H9 (cell line): Measurements from ENCODE around the gene PRPF19. TPM values are rescaled to one million over a fixed set of nuclear protein-coding genes. Genes with fewer than 3 reads are reported as not detected.

ENCODE experiments used
- DNase-seq: peaks from one replicate; pipeline ENCODE4 v3.0.0-alpha.2; 2017
- H2AFZ ChIP-seq: one replicate; pipeline ENCODE4 v1.6.1; 2013; ENCODE audit warnings: mild to moderate bottlenecking, low read length, control low read depth, moderate library complexity
- H2AK5ac ChIP-seq: 2 replicates; pipeline ENCODE4 v1.6.1; 2013; ENCODE audit warnings: low read length, control low read depth, mixed read lengths; ENCODE audit not compliant: insufficient read length
- H2BK120ac ChIP-seq: one replicate; pipeline ENCODE4 v1.6.1; 2013; ENCODE audit warnings: low read depth, mild to moderate bottlenecking, low read length, control low read depth, inconsistent platforms; ENCODE audit not compliant: poor library complexity, severe bottlenecking
- H2BK12ac ChIP-seq: 2 replicates; pipeline ENCODE4 v1.6.1; 2013; ENCODE audit warnings: low read length, control low read depth, mixed read lengths, low read depth; ENCODE audit not compliant: insufficient read length
- H2BK15ac ChIP-seq: 2 replicates; pipeline ENCODE4 v1.6.1; 2013; ENCODE audit warnings: low read depth, low read length, control low read depth
- H2BK20ac ChIP-seq: one replicate; pipeline ENCODE4 v1.6.1; 2013; ENCODE audit warnings: low read depth, mild to moderate bottlenecking, low read length, control low read depth, inconsistent platforms; ENCODE audit not compliant: poor library complexity, severe bottlenecking
- H2BK5ac ChIP-seq: 2 replicates; pipeline ENCODE4 v1.6.1; 2013; ENCODE audit warnings: low read length, control low read depth, mixed read lengths; ENCODE audit not compliant: insufficient read length
- H3K14ac ChIP-seq: 2 replicates; pipeline ENCODE4 v1.6.1; 2013; ENCODE audit warnings: low read length, control low read depth; ENCODE audit not compliant: insufficient read depth
- H3K18ac ChIP-seq: 2 replicates; pipeline ENCODE4 v1.6.1; 2013; ENCODE audit warnings: low read depth, mild to moderate bottlenecking, mixed read lengths, low read length, control low read depth; ENCODE audit not compliant: insufficient read length
- H3K23ac ChIP-seq: 2 replicates; pipeline ENCODE4 v1.6.1; 2013; ENCODE audit warnings: low read length, control low read depth, mixed read lengths, low read depth; ENCODE audit not compliant: insufficient read length
- H3K23me2 ChIP-seq: 2 replicates; pipeline ENCODE4 v1.6.1; 2013; ENCODE audit warnings: low read depth, mild to moderate bottlenecking, mixed read lengths, low read length, control low read depth; ENCODE audit not compliant: insufficient read length, poor library complexity, severe bottlenecking
- H3K27ac ChIP-seq: 2 replicates; pipeline ENCODE4 v1.5.1; 2013; ENCODE audit warnings: low read length, control low read depth, mixed read lengths, low read depth; ENCODE audit not compliant: insufficient read length
- H3K27me3 ChIP-seq: 2 replicates; pipeline ENCODE4 v1.6.1; 2013; ENCODE audit warnings: low read length, control low read depth, inconsistent platforms; ENCODE audit not compliant: insufficient read depth
- H3K4ac ChIP-seq: 2 replicates; pipeline ENCODE4 v1.6.1; 2013; ENCODE audit warnings: low read depth, mild to moderate bottlenecking, control low read depth, inconsistent platforms, low read length, moderate library complexity
- H3K4me1 ChIP-seq: 2 replicates; pipeline ENCODE4 v1.6.1; 2013; ENCODE audit warnings: low read length, control low read depth, inconsistent platforms; ENCODE audit not compliant: insufficient read depth
- H3K4me2 ChIP-seq: 2 replicates; pipeline ENCODE4 v1.6.1; 2013; ENCODE audit warnings: low read length, control low read depth, mixed read lengths; ENCODE audit not compliant: insufficient read length, insufficient read depth
- H3K56ac ChIP-seq: 2 replicates; pipeline ENCODE4 v1.6.1; 2013; ENCODE audit warnings: low read depth, mild to moderate bottlenecking, mixed read lengths, low read length, control low read depth; ENCODE audit not compliant: insufficient read length
- H3K79me1 ChIP-seq: 2 replicates; pipeline ENCODE4 v1.6.1; 2013; ENCODE audit warnings: low read depth, mild to moderate bottlenecking, moderate library complexity, low read length, control low read depth, inconsistent platforms; ENCODE audit not compliant: insufficient read depth, poor library complexity, severe bottlenecking
- H3K79me2 ChIP-seq: 2 replicates; pipeline ENCODE4 v1.6.1; 2013; ENCODE audit warnings: low read length, control low read depth, inconsistent platforms; ENCODE audit not compliant: insufficient read depth
- H3K9ac ChIP-seq: 2 replicates; pipeline ENCODE4 v1.6.1; 2013; ENCODE audit warnings: low read length, control low read depth, mixed read lengths; ENCODE audit not compliant: insufficient read length; ENCODE audit errors: extremely low read depth
- H3K9me3 ChIP-seq: one replicate; pipeline ENCODE4 v1.6.1; 2013; ENCODE audit warnings: low read depth, low read length, inconsistent platforms; ENCODE audit not compliant: control insufficient read depth
- H3T11ph ChIP-seq: one replicate; pipeline ENCODE4 v1.6.1; 2013; ENCODE audit warnings: mild to moderate bottlenecking, low read length, control low read depth, inconsistent platforms
- H4K20me1 ChIP-seq: one replicate; pipeline ENCODE4 v1.6.1; 2013; ENCODE audit not compliant: control insufficient read depth, insufficient read length, insufficient read depth
- H4K5ac ChIP-seq: 2 replicates; pipeline ENCODE4 v1.6.1; 2013; ENCODE audit warnings: low read depth, mild to moderate bottlenecking, mixed read lengths, low read length, control low read depth; ENCODE audit not compliant: insufficient read length
- H4K8ac ChIP-seq: replicated peaks from 2 replicates; pipeline ENCODE4 v1.6.1; 2013; ENCODE audit warnings: low read length, control low read depth, mixed read lengths, low read depth; ENCODE audit not compliant: insufficient read length
- H4K91ac ChIP-seq: 2 replicates; pipeline ENCODE4 v1.6.1; 2013; ENCODE audit warnings: low read depth, mild to moderate bottlenecking, moderate library complexity, mixed read lengths, low read length, control low read depth; ENCODE audit not compliant: insufficient read length
- H3K27ac Mint-ChIP-seq, 3 experiments: 2 replicates in 2 of 3; 3 replicates in 1 of 3; pipeline ENCODE4 v1.8.0; 2020 to 2021; ENCODE audit warnings: mixed read lengths in 3 of 3, mild to moderate bottlenecking in 1 of 3, moderate library complexity in 1 of 3
- H3K27me3 Mint-ChIP-seq: 2 replicates; pipeline ENCODE4 v1.8.0; 2021; ENCODE audit warnings: low read depth, mild to moderate bottlenecking, moderate library complexity, mixed read lengths
- H3K36me3 Mint-ChIP-seq, 3 experiments: 2 replicates in 2 of 3; 3 replicates in 1 of 3; pipeline ENCODE4 v1.8.0; 2020 to 2021; ENCODE audit warnings: low read depth in 3 of 3, mixed read lengths in 3 of 3; ENCODE audit not compliant: insufficient read depth in 1 of 3
- H3K4me1 Mint-ChIP-seq, 2 experiments: 2 replicates each; pipeline ENCODE4 v1.8.0; 2020; ENCODE audit warnings: mixed read lengths in 2 of 2
- H3K4me3 Mint-ChIP-seq, 2 experiments: 2 replicates in 1 of 2; 3 replicates in 1 of 2; pipeline ENCODE4 v1.8.0; 2020 to 2021; ENCODE audit warnings: mild to moderate bottlenecking in 2 of 2, mixed read lengths in 2 of 2, moderate library complexity in 1 of 2
- H3K9me3 Mint-ChIP-seq, 2 experiments: 2 replicates in 1 of 2; 3 replicates in 1 of 2; pipeline ENCODE4 v1.8.0; 2020; ENCODE audit warnings: mild to moderate bottlenecking in 2 of 2, mixed read lengths in 2 of 2, moderate library complexity in 1 of 2
- WGBS: extraction: QIAGEN DNeasy Blood & Tissue Kit; methylation state at CpG from one replicate; pipeline ENCODE4 v1.1.7; 2013; ENCODE audit warnings: missing lambda C conversion rate, low lambda C conversion rate, mixed read lengths; ENCODE audit not compliant: insufficient read length; ENCODE audit errors: extremely low coverage; 5-methylcytosine and 5-hydroxymethylcytosine counted together
- total RNA-seq: library from RNA; stranded (reverse); gene quantifications from 2 replicates; pipeline ENCODE4 v1.2.1, GENCODE V29; 2021
- TF ChIP-seq, protein P1 (sequence below): fragments of 200-600 bp; sonication (generic); conservative IDR thresholded peaks from 3 replicates; pipeline ENCODE4 v1.8.0; 2021; ENCODE audit warnings: antibody characterized with exemption, mild to moderate bottlenecking

PRPF19 gene
- total RNA-seq, 1 experiment from 2014 or later, result 130 TPM

DNA sequence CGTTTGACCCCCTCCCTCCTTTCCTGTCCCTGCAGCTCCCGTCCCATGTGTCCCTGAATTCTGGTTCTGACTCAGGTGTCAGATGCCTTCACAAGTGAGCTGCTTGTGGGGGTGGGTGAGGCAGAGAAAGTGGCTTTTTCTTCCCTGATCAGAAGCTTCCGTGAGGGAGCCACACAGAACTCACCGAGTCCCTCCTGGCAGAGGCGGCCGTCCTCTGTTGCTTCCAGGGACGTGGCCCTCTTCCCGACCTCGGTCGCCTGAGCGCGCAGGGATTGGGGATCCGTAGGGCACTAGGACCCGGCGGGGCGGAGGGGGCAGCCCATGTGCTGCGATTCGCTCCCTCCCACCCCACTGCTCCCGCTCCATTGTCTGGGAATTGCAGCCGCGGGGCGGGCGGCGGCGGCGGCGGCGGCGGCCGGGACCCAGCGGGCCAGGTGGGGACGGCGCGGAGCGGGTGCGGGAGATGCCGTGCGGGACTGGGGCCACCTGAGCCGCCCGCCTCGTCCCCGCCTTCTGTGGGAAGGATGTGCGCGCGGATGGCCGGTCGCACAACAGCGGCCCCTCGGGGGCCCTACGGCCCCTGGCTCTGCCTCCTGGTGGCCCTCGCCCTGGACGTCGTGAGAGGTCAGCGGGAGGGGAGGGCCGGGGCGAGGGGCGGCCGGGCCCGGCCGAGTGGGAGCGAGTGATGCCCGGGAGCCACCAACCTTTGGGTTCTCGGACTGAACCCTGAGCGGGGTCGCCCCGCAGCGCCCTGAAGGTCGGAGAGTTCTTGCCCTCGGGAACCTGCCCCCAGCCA is 17.9 kb upstream of the PRPF19 start, which contains the start of gene TMEM132A:
Gene TMEM132A, plus strand, starts transcription at position 351 of the 796 bp plus-strand sequence. Its CDS starts 174 bp downstream, at position 525.
- H3K79me1 ChIP-seq, result no peaks in the 10 kb centered on the region
- H3K79me2 ChIP-seq, result no peaks in the 10 kb centered on the region
- H2BK15ac ChIP-seq, result no peak within 1 kb of the TSS; the same call in 1 of the 2 replicates
- no peak within 1 kb of the TSS for H4K5ac ChIP-seq
- peak; percentile 87 for DNase-seq
- no peak within 1 kb of the TSS for H2AFZ ChIP-seq
- H3T11ph ChIP-seq, result no peak within 1 kb of the TSS
- H3K36me3 Mint-ChIP-seq, result peaks cover 28 to 56% (median 52%) of the 10 kb centered on the region in 3 experiments; a peak in 6 of 7 replicates
- no peak within 1 kb of the TSS for H2BK12ac ChIP-seq
- no peak within 1 kb of the TSS for H2BK5ac ChIP-seq
- H4K91ac ChIP-seq, result no peak within 1 kb of the TSS
- H4K20me1 ChIP-seq, result no peaks in the 10 kb centered on the region
- peak within 1 kb of the TSS; percentile 91 for H3K4me2 ChIP-seq
- H3K4me1 Mint-ChIP-seq, result peaks cover 16 to 21% of the 10 kb centered on the region in 2 experiments
- no peak within 1 kb of the TSS for H4K8ac ChIP-seq
- no peak within 1 kb of the TSS for H2BK20ac ChIP-seq
- no peaks in the 10 kb centered on the region for H3K9me3 Mint-ChIP-seq
- peak within 1 kb of the TSS; percentile 54 for H3K18ac ChIP-seq
- H3K27ac Mint-ChIP-seq, result peak within 1 kb of the TSS in 1 of 3 experiments; percentile 62; a peak in 2 of 7 replicates
- H3K9ac ChIP-seq, result peak within 1 kb of the TSS; percentile 41
- peaks cover 2% of the 10 kb centered on the region; the same call in 1 of the 2 replicates for H3K4me1 ChIP-seq
- H3K27me3 ChIP-seq, result no peaks in the 10 kb centered on the region
- H3K27me3 Mint-ChIP-seq, result peaks cover 7% of the 10 kb centered on the region
- peaks cover 10% of the 10 kb centered on the region for H3K23me2 ChIP-seq
- no peak within 1 kb of the TSS for H2AK5ac ChIP-seq
- no peak within 1 kb of the TSS for H3K56ac ChIP-seq
- no CpG with 5 or more reads among the region's 69 CpGs for WGBS
- H2BK120ac ChIP-seq, result no peak within 1 kb of the TSS
- H3K9me3 ChIP-seq, result no peaks in the 10 kb centered on the region
- H3K23ac ChIP-seq, result no peak within 1 kb of the TSS
- TF ChIP-seq, protein P1, sequence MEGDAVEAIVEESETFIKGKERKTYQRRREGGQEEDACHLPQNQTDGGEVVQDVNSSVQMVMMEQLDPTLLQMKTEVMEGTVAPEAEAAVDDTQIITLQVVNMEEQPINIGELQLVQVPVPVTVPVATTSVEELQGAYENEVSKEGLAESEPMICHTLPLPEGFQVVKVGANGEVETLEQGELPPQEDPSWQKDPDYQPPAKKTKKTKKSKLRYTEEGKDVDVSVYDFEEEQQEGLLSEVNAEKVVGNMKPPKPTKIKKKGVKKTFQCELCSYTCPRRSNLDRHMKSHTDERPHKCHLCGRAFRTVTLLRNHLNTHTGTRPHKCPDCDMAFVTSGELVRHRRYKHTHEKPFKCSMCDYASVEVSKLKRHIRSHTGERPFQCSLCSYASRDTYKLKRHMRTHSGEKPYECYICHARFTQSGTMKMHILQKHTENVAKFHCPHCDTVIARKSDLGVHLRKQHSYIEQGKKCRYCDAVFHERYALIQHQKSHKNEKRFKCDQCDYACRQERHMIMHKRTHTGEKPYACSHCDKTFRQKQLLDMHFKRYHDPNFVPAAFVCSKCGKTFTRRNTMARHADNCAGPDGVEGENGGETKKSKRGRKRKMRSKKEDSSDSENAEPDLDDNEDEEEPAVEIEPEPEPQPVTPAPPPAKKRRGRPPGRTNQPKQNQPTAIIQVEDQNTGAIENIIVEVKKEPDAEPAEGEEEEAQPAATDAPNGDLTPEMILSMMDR, result 0 out of 3 replicates have a peak, but pooled peaks have one; percentile 9
- H3K14ac ChIP-seq, result peak within 1 kb of the TSS; percentile 77
- H3K4me3 Mint-ChIP-seq, result peak within 1 kb of the TSS; percentile 78 to 93
- H3K4ac ChIP-seq, result no peak within 1 kb of the TSS
- H3K27ac ChIP-seq, result no peak within 1 kb of the TSS
